Activated CD4-positive, alpha-beta memory T cell treated with anti-CD3 and anti-CD28 coated beads, Interleukin-2, amount 10 ng/mL, durations not matched to agents 7 days and 5 days (primary cell): Measurements from ENCODE around the gene ICE2. TPM values are rescaled to one million over a fixed set of nuclear protein-coding genes. Genes with fewer than 3 reads are reported as not detected.

Experiments
- CTCF ChIA-PET: fragments of 350-600 bp; sonication (Branson Sonifier 250); formaldehyde crosslinking; loops from one replicate; lab custom pipeline; 2021; ENCODE audit warnings: antibody characterized with exemption, inconsistent platforms; lab: Charles Lee
- POLR2A ChIA-PET: fragments of 350-600 bp; sonication (Branson Sonifier 250); formaldehyde crosslinking; loops from one replicate; lab custom pipeline; 2021; ENCODE audit warnings: antibody characterized with exemption; lab: Charles Lee
- DNase-seq: peaks from one replicate; pipeline ENCODE4 v3.0.0-alpha.2; 2020
- H3K27ac Mint-ChIP-seq: one replicate; pipeline ENCODE4 v1.8.0; 2021; ENCODE audit warnings: mild to moderate bottlenecking, mixed read lengths
- H3K27me3 Mint-ChIP-seq: one replicate; pipeline ENCODE4 v1.8.0; 2021; ENCODE audit warnings: mixed read lengths
- H3K36me3 Mint-ChIP-seq: one replicate; pipeline ENCODE4 v1.8.0; 2021; ENCODE audit warnings: low read depth, mixed read lengths
- H3K4me1 Mint-ChIP-seq: one replicate; pipeline ENCODE4 v1.8.0; 2021; ENCODE audit warnings: mixed read lengths
- H3K4me3 Mint-ChIP-seq: one replicate; pipeline ENCODE4 v1.8.0; 2021; ENCODE audit warnings: mild to moderate bottlenecking, mixed read lengths
- H3K9me3 Mint-ChIP-seq: one replicate; pipeline ENCODE4 v1.8.0; 2021; ENCODE audit warnings: mixed read lengths
- total RNA-seq, 2 experiments: library from RNA; stranded (reverse); gene quantifications; one replicate each; pipeline ENCODE4 v1.2.3, GENCODE V29; 2021

ICE2 gene
- 10 to 100 TPM; 56.9 to 60.4 TPM for total RNA-seq

- CTCF ChIA-PET: interaction anchor here (0.6 to 1.7 kb wide), 6 partner anchors 18 to 81 kb away, joined by 3 to 12 read pairs (median 4); partner anchors contain the start of gene ANXA2
- H3K9me3 Mint-ChIP-seq: no peaks in the 10 kb centered on the region
- peaks cover 29% of the 10 kb centered on the region for H3K36me3 Mint-ChIP-seq
- H3K4me3 Mint-ChIP-seq: peak within 1 kb of the TSS; percentile 98
- H3K4me1 Mint-ChIP-seq: peaks cover 59% of the 10 kb centered on the region
- peak within 1 kb of the TSS; percentile 97 for H3K27ac Mint-ChIP-seq
- peak; percentile 98 for DNase-seq
- no peaks in the 10 kb centered on the region for H3K27me3 Mint-ChIP-seq
- POLR2A ChIA-PET: interaction anchor here (0.7 to 3.3 kb wide), 50 partner anchors 10 to 675 kb away, joined by 3 to 50 read pairs (median 4); partner anchors contain the start of gene ANXA2
Measured at GRCh38 chr15:60478566-60479360, at the start of gene ICE2. Gene ICE2, minus strand, starts transcription at chr15:60479142. Its CDS starts 1,165 bp downstream, at chr15:60477977.

GRCh38 chr15:60528530-60528929, 49.6 kb upstream of the ICE2 start:
- H3K4me3 Mint-ChIP-seq: no peak overlapping the region
- H3K27me3 Mint-ChIP-seq: no peaks in the 10 kb centered on the region
- DNase-seq: no peak
- ChIA-PET CTCF (interaction anchor here (0.7 to 0.8 kb wide), 2 partner anchors 8 to 19 kb away, joined by 3 to 4 read pairs; no protein-coding TSS in a partner anchor), POLR2A (interaction anchor here (1.0 to 1.6 kb wide), 5 partner anchors 8 to 50 kb away, joined by 3 to 5 read pairs (median 4); no protein-coding TSS in a partner anchor)
- H3K9me3 Mint-ChIP-seq: no peaks in the 10 kb centered on the region
- peaks cover 58% of the 10 kb centered on the region for H3K4me1 Mint-ChIP-seq
- H3K36me3 Mint-ChIP-seq: peaks cover 55% of the 10 kb centered on the region
- H3K27ac Mint-ChIP-seq: peak overlapping the region; percentile 29

- H3K27ac Mint-ChIP-seq: peak overlapping the region; percentile 41
- H3K27me3 Mint-ChIP-seq: no peaks in the 10 kb centered on the region
- peaks cover 57% of the 10 kb centered on the region for H3K4me1 Mint-ChIP-seq
- no peak for DNase-seq
- H3K9me3 Mint-ChIP-seq: no peaks in the 10 kb centered on the region
- POLR2A ChIA-PET: interaction anchor here (0.7 to 2.0 kb wide), 3 partner anchors 12 to 24 kb away, joined by 3 to 7 read pairs (median 4); no protein-coding TSS in a partner anchor
- H3K4me3 Mint-ChIP-seq: no peak overlapping the region
- CTCF ChIA-PET: no interaction called here
- H3K36me3 Mint-ChIP-seq: peaks cover 59% of the 10 kb centered on the region
Measured at GRCh38 chr15:60527456-60527855, 48.5 kb upstream of the ICE2 start.

DNA sequence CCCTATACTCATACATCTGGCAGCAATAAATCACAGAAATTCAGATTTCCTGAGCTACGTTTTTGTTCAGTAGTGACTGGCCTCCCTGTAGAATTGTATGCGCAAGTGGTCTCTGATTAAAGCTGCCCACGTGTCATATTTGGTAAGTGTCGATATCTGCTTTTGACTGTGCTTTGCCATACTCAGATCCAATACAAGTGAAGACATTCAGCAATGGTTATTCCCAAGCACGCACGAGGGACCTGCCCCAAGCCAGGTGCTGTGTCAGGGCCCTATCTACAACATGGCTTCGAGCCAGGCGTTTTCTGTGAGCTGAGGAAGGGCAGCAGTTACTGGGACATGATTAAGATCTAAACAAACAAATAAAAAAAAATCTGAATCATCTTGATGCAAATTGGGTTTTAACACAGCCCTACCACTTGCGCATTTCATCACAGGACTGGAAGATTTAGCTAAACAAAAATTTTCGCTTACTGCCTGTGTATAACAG, 47.2 kb upstream of the ICE2 start:
- DNase-seq: no peak
- CTCF ChIA-PET: interaction anchor here (0.8 kb wide), 1 partner anchor 46 kb away, joined by 3 read pairs; no protein-coding TSS in a partner anchor

DNA sequence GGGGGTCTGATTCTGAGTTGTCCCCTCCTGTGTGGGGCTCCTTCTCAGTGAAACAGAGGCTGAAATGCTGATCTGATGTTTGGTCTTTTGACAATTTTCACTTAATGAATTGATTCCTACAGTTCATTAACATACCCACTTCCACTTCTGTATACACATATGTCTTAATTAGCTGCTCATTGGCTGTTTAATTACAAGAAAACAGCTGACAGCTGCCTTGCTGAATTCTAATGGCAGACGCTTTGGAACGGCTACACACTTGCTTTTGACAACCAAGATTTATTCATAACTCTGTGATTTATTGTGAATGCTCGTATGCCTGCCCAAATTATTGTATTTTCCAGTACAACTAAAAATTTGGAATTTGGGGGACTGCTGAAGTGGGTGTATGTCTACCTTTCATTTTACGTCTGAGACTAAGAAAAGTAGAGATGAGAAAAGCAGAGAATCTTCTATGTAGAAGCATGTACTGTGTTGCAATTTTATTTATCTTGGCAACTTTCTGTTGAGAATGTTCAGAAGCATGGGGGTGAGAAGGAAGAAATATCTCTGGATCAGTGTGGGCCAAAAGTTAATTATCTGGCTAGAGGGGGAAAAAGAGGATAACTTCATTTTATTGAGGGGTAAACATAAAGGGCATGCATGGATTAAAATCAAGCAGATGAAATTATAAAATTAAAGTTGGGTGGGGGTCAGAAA, 46.5 kb upstream of the ICE2 start:
- ChIA-PET POLR2A (interaction anchor here (1.3 to 2.3 kb wide), 4 partner anchors 26 to 64 kb away, joined by 3 to 7 read pairs (median 4); no protein-coding TSS in a partner anchor), CTCF (no interaction called here)
- Mint-ChIP-seq H3K36me3 (peaks cover 56% of the 10 kb centered on the region), H3K27ac (no peak overlapping the region), H3K9me3 (no peaks in the 10 kb centered on the region), H3K4me3 (no peak overlapping the region), H3K4me1 (peaks cover 62% of the 10 kb centered on the region), H3K27me3 (no peaks in the 10 kb centered on the region)
- DNase-seq: no peak

More for the DNA sequence above, 47.2 kb upstream of the ICE2 start:
- POLR2A ChIA-PET: interaction anchor here (0.9 to 2.3 kb wide), 5 partner anchors 11 to 63 kb away, joined by 3 to 7 read pairs (median 5); no protein-coding TSS in a partner anchor
- Mint-ChIP-seq H3K4me1 (peaks cover 57% of the 10 kb centered on the region), H3K4me3 (no peak overlapping the region), H3K27ac (peak overlapping the region; percentile 9), H3K27me3 (no peaks in the 10 kb centered on the region), H3K9me3 (no peaks in the 10 kb centered on the region), H3K36me3 (peaks cover 59% of the 10 kb centered on the region)

DNA sequence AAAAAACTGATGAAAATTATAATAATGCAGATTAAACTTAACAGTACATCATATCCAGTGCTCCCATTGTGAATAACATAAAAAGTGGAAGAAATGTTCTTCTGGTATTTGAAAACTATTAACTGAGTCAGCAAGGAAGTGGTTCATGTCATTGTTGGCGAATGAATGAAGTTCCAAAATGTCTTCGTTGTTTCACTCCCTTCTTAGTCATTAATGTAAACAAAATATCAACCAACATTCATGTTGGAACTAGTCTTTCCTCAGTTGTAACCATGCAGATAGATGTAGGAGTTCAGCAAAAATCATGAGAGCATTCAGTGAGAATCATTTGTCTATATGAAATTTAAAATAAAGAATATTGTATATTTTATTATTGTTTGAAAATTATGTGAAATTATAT, 44.1 kb upstream of the ICE2 start:
- Mint-ChIP-seq H3K27me3 (no peaks in the 10 kb centered on the region), H3K9me3 (no peaks in the 10 kb centered on the region), H3K27ac (peak overlapping the region; percentile 26), H3K36me3 (peaks cover 55% of the 10 kb centered on the region), H3K4me1 (peaks cover 72% of the 10 kb centered on the region), H3K4me3 (no peak overlapping the region)
- CTCF ChIA-PET: interaction anchor here (1.3 kb wide), 1 partner anchor 14 kb away, joined by 6 read pairs; no protein-coding TSS in a partner anchor
- no peak for DNase-seq
- POLR2A ChIA-PET: no interaction called here

DNA sequence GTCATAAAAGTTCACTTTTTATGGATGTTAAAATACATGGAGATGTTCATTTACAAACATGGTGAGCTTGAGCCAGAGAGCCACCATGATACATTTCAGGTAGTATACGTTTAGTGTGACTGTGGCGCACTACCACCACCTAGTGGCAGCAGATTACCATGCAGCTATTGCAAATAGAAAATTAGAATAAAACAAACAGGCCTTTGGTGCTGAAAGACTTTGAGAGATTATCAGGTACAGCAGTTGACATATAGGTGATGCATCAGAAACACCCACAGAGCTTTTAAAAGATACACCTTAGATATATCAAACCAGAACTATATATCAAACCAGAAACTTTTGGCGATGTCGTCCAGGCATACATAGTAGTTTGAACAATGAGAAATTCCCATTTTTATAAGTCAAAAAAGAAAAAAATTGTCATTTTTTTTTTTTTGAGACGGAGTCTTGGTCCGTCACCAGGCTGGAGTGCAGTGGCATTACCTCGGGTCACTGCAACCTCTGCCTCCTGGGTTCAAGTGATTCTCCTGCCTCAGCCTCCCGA, 42.0 kb upstream of the ICE2 start:
- CTCF ChIA-PET: interaction anchor here (0.6 to 3.4 kb wide), 51 partner anchors 8 to 1011 kb away, joined by 3 to 85 read pairs (median 5); partner anchors contain the start of gene ICE2
- H3K4me1 Mint-ChIP-seq: peaks cover 62% of the 10 kb centered on the region
- DNase-seq: peak; percentile 84

DNA sequence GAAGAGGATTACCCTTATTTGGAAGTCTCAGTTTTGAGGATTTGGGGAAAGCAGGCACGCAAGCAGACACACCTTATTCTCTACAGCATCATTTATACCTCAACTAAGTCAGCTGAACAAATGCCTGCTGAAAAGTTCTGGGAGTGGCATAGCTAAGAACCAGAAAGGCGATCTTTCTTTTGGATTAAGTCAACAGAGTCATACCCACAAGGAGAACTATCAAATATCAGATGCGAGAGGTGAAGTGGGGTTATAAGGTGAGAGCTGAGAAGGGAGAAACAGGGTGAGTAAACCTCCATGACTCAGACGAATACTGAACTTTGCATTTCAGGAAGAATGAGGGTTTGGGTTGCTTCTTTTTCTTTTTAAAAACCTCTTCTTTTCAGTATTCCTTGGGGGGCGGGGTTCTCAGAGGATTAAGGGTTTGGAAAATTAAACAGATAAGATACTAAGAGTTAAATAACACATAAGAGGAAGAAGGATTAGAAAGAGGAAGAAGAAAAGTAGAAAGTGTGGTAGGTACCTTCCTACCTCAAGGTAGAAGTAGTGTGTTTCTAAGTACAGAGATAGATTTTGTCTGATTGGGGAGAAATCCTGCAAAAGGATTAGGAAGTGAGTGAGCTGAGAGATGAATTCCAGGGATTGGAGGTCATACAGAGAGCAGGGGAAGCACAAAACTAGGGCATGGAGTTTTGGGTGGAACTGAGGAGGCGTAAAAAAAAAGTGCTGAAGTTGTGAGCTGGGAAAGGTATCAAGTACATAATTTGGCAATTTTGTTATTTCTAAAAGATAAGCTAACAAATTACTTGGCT, 41.3 kb upstream of the ICE2 start:
- peaks cover 56% of the 10 kb centered on the region for H3K4me1 Mint-ChIP-seq
- no peak overlapping the region for H3K4me3 Mint-ChIP-seq
- DNase-seq: no peak
- CTCF ChIA-PET: interaction anchor here (0.6 to 3.4 kb wide), 52 partner anchors 9 to 1012 kb away, joined by 3 to 85 read pairs (median 5); partner anchors contain the start of genes ANXA2 and ICE2
- H3K27me3 Mint-ChIP-seq: no peaks in the 10 kb centered on the region
- H3K9me3 Mint-ChIP-seq: no peaks in the 10 kb centered on the region
- POLR2A ChIA-PET: interaction anchor here (0.7 to 2.9 kb wide), 24 partner anchors 9 to 412 kb away, joined by 3 to 30 read pairs (median 6); partner anchors contain the start of genes ANXA2 and ICE2
- peaks cover 44% of the 10 kb centered on the region for H3K36me3 Mint-ChIP-seq
- peak overlapping the region; percentile 61 for H3K27ac Mint-ChIP-seq

More for the DNA sequence above, 42.0 kb upstream of the ICE2 start:
- POLR2A ChIA-PET: interaction anchor here (0.7 to 2.9 kb wide), 20 partner anchors 8 to 160 kb away, joined by 3 to 30 read pairs (median 8); partner anchors contain the start of genes ANXA2 and ICE2
- Mint-ChIP-seq H3K9me3 (no peaks in the 10 kb centered on the region), H3K4me3 (no peak overlapping the region), H3K27me3 (no peaks in the 10 kb centered on the region), H3K27ac (peak overlapping the region; percentile 61), H3K36me3 (peaks cover 47% of the 10 kb centered on the region)

GRCh38 chr15:60519218-60519617, 40.3 kb upstream of the ICE2 start:
- ChIA-PET POLR2A (interaction anchor here (0.8 to 2.9 kb wide), 11 partner anchors 10 to 413 kb away, joined by 3 to 30 read pairs (median 7); partner anchors contain the start of gene ICE2), CTCF (interaction anchor here (1.1 to 3.4 kb wide), 13 partner anchors 10 to 413 kb away, joined by 4 to 85 read pairs (median 20); partner anchors contain the start of gene ANXA2)
- no peak for DNase-seq
- H3K27ac Mint-ChIP-seq: peak overlapping the region; percentile 61
- H3K27me3 Mint-ChIP-seq: no peaks in the 10 kb centered on the region
- peaks cover 43% of the 10 kb centered on the region for H3K36me3 Mint-ChIP-seq
- no peak overlapping the region for H3K4me3 Mint-ChIP-seq
- no peaks in the 10 kb centered on the region for H3K9me3 Mint-ChIP-seq
- peaks cover 47% of the 10 kb centered on the region for H3K4me1 Mint-ChIP-seq

DNA sequence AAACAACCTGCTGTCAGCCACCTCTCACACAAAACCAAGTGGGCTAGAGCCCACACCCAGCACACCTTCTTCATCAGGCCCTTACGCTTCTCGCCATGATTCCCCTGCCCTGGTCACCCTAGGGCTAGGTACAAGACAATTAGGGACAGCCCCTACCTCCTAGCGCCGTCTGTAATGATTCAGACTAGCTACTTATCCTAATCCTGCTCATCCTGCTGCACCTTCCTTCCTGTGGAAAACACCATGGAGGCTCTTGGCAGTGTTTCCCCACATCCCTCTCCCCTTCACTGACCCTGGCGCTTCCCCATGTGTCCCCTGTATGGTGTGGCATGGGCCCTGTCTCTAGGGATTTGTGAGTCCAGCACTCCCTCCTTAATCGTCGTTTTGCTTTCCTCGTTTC, 39.6 kb upstream of the ICE2 start:
- Mint-ChIP-seq H3K27me3 (no peaks in the 10 kb centered on the region), H3K4me3 (no peak overlapping the region)

More for the DNA sequence above, 39.6 kb upstream of the ICE2 start:
- Mint-ChIP-seq H3K27ac (no peak overlapping the region), H3K4me1 (peaks cover 40% of the 10 kb centered on the region), H3K9me3 (no peaks in the 10 kb centered on the region), H3K36me3 (peaks cover 43% of the 10 kb centered on the region)
- no peak for DNase-seq
- ChIA-PET CTCF (interaction anchor here (0.9 to 2.2 kb wide), 2 partner anchors 11 to 160 kb away, joined by 3 to 9 read pairs; no protein-coding TSS in a partner anchor), POLR2A (interaction anchor here (1.0 to 2.4 kb wide), 2 partner anchors 10 to 21 kb away, joined by 3 to 7 read pairs; no protein-coding TSS in a partner anchor)
